DMS53 (cell line): Measurements from ENCODE around the gene UNKL.

ENCODE experiments used
- DNase-seq: peaks from one replicate; lab custom pipeline; 2025; lab: John Stamatoyannopoulos, UW

UNKL gene

GRCh38 chr16:1431497-1432270 lies 17.2 kb upstream of the UNKL start:
- peak; percentile 39 for DNase-seq

DNA sequence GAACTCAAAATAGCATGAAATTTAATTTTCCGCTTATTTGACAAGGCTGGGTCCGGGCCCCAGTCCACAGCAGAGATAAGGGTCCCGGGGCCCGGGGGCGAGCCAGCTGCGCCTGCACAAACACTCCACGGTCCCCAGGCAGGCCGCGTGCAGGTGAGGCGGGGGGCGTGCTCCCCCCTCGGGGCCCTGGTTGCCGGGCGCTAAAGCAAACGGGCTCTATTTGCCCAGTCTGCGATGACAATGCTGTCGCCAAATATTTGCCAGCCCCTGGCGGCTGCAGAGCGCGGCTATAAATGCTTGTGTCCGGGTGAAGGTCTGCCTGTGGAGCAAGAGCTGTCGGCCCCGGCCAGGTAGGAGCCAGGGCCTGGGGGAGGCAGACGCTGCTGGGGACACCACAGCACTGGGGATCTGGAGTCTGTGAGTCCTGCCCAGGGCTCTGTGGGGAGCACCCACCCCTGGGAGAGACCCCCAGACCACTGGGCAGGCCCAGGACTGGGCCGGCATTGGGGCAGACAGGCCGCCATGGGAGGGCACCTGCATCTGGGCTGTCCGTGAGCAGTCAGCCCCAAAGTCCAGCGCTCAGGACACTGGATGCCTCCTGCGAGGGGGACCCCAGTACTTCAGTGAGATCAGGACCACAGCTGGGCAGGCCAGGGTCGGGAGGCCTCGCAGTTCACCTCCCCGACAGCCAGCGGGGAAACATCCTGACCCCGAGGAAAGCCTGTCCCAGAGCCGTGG lies 16.4 kb upstream of the UNKL start, which contains the start of gene PERCC1:
Gene PERCC1 (plus strand): TSS at position 320 of the 738 bp plus-strand sequence. CDS start 1,516 bp downstream, outside the sequence.
- peak; percentile 95 for DNase-seq

- DNase-seq = peak; percentile 36
Measured at GRCh38 chr16:1430214-1430758, 15.8 kb upstream of the UNKL start.

- peak; percentile 40 for DNase-seq
Measured at GRCh38 chr16:1429631-1430030, 15.1 kb upstream of the UNKL start.

- DNase-seq = peak; percentile 52
Measured at GRCh38 chr16:1429012-1429411, 14.5 kb upstream of the UNKL start.

GRCh38 chr16:1428511-1428910 lies 14.0 kb upstream of the UNKL start:
- DNase-seq = peak; percentile 81

DNA sequence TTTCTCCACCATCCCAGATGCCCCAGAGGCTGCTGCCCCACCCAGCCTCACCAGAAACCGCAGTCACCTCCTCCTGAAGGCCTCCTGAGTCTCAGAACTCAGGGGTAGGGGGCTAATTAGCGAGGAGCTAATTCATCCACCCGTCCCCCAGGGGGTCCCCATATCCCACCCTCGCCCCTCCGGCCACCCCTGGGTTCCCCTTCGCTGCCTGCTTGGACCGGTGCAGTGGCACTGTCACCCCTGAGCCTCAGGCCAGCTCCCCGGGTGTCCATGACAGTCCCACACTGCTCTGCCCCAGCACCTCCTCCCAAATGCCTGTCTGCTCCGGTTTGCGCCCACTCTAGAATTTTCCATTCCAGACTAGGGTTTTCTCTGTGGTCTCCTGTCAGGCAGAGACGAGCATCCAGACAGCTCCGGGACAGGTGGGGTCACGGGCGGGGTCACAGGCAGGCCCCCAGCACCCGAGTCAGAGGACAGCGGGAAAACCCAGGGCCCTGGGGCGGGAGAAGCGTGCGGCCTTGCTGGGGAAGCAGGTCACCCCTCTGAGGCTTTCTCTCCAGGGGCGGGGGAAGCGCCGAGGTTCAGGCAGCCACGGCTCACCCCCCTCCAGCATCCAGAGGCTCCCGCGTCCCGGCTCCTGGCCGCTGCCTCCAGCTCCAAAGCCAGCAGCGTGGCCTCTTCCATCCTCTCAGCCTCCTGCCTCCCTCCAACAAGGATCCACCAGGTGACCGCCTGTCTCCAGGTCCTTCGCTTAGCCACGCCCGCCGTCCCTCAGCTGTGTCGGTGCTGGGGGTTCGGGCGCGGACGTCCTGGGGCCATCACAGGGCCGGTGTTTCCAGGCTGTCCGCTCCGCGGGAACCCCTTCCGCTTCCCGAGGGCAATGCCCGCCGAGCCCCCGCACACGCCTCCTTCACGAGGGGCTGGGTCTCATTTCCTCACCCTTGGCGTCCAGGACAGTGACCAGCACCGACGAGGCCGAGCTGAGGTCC lies 13.3 kb upstream of the UNKL start:
- peak; percentile 89 for DNase-seq

GRCh38 chr16:1426734-1427471 lies 12.4 kb upstream of the UNKL start:
- peak; percentile 81 for DNase-seq

DNA sequence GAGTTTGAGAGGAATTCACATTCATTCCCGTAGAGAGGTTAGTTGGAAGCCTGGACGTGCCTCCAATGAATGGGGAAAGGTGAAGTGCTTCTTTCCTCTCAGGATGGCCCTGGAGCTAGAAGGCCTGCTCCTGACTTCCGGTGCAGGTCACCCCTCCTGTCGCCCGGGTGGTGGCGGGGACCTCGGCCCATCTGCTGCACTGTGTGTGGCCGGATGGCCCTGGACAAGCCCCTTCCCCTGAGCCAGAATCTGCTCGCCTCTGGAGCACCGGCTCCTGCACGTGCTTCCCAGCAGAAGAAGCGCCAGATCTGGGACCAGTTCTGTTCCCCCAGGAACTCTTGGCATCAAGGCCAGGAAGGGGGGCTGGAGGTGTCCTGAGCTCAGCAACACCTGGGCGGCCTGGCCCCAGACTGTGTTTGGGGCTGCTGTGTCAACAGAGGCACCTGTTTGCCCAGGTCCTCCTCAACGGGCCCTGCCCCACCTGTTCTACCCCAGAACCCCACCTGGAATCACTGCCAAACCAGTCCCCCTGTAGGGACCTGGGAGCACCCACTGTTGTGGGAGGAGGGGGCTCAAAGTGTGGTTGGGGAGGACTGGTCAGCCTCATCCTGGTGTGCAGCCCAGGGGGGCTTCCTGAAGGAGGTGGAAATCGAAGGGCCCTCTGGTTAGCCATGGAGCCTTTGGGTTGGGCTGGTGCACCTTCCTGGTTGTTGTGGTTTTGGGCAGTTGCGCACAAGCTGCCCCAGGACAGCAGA lies 11.3 kb upstream of the UNKL start:
- DNase-seq = peak; percentile 60

- DNase-seq = peak; percentile 46
Measured at GRCh38 chr16:1424028-1424427, 9.5 kb upstream of the UNKL start.

DNA sequence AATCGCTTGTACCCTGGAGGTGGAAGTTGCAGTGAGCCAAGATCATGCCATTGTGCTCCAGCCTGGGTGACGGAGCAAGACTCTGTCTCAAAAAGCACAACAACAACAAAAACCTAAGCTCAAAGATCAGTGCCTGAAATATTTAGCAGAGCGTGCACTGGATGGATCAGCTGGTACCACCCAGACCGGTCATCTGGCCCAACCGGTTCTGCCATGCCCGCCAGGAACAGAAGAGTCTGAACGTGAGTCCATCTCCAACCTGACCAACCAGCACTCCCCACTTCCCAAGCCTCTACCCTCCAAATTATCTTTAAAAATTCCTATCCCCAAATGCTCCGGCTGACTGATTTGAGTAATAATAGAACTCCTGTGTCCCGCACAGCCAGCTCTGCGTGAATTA lies 7.6 kb upstream of the UNKL start:
- no peak for DNase-seq

DNA sequence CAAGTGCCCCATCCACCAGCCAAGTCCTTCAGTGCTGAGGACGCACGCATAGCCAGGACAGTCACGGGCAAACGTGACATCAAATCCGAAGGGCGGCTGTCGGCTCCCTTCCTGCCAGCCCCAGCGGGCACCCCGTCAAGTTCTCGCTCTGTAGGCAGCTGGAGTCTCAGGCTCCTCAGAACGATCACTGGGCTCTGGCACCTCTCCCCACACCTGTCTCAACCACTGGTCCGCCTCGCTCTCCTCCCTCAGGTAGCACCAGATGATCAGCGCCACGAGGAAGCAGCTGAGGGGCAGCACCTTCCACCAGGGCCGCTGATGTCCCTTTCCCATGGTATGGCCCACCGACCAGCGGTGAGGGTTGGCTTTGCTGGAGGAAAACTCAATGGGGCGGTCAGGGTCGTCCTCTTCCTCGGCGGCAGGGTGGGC lies 5.6 kb upstream of the UNKL start:
- DNase-seq = peak; percentile 49

GRCh38 chr16:1416521-1416941 lies 2.0 kb upstream of the UNKL start:
- no peak for DNase-seq

DNA sequence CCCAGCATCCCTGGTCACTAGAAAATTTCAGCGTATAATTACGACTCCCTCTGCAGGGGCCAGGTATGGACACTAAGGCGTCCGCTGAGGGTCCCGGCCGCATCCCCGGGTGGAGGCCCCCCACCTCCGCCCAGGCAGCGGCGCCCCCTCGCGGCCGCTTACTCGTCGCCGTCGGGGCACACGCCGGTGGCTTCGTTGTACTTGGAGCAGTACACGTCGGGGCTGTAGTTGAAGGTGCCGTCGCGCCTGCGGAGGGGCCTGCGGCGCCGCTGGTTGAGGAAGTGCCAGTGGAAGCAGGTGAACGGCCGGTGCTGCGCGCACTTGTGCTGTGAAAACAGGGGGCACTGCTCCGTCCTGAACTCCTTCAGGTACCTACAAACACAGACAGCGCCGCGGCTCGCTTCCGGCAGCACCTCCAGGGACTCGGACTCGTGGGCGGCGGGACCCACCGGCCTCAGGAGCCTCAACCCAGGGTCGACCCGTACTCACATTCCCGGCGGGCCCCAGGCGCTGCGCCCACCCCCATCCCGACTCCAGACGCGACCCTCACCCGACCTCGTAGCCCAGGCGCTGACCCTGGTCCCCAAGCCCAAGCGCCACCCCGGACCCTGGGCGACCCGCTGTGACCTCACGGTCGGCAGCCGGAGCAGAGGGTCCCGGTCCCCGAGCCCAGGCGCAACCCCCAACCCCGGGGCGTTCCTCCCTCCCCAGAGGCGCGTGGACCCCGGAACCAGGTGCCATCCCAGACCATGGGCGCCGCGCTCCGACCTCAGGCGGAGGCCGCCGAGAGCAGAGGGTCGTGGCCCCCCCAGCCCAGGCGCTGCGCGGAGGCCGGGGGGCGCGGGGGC lies 596 bp downstream of the UNKL start:
- peak; percentile 76 for DNase-seq

GRCh38 chr16:1412847-1413246 lies 1.7 kb downstream of the UNKL start:
- DNase-seq = no peak

- peak; percentile 31 for DNase-seq
Measured at GRCh38 chr16:1408171-1408837, 6.2 kb downstream of the UNKL start.

- DNase-seq = no peak
Measured at GRCh38 chr16:1407753-1408152, 6.8 kb downstream of the UNKL start.

DNA sequence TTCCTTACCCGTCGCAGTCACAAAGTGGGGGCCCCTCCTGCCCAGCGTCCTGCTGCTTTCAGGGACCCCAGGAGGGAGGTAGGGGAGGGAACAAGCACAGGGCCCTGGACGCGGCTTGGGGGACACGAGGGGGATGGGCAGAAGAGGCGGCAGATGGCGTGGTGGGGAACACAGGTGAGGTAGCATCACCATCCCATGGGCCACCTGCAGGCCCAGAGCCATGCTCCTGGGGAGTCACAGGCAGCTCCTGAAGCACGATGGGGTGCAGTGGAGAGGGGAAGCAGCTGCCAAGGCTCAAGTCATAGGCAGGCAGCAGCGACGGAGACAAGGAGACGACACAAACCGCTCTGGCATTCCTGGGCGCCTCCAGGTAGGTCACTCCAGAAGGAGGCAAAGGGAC lies 10.8 kb downstream of the UNKL start:
- no peak for DNase-seq

DNA sequence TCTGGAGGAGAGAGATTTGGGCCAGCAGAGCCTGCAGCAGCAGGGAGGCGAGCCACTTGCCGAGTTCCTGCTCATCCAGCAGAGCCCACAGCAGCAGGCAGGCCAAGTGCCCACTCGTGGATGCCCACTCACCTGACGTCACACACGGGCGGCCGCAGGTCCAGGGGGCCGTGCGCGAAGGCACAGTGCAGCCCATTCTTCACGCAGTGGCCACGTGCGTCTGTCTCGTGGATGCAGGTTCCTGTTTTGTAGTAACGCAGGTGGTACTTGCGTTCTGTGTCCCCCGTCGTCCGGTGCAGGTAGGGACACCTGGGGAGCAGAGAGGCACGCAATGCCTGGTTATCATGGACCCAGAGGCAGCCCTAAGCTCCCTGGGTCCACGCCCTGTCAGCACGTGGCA lies 11.5 kb downstream of the UNKL start:
- DNase-seq = no peak
